Adipose tissue (tissue), 3 donors: ENCODE data around the gene MFSD1. TPM values are rescaled to one million over a fixed set of nuclear protein-coding genes. Genes with fewer than 3 reads are reported as not detected.

Source experiments
- H3K27ac ChIP-seq: one replicate; pipeline ENCODE4 v1.5.1; 2013; ENCODE audit warnings: low read depth, low read length
- WGBS, 3 donors: extraction: QIAGEN DNeasy Blood & Tissue Kit; methylation state at CpG; one replicate each; pipeline ENCODE4 v1.1.7; 2013; 5-methylcytosine and 5-hydroxymethylcytosine counted together
- polyA plus RNA-seq, 3 donors: library from polyadenylated mRNA; stranded (reverse); fragments of 200-250 nt; gene quantifications; one replicate each; pipeline ENCODE4 v1.2.3, GENCODE V29; 2013
- donor health status: healthy with polysubstance abuse.
- donor health status: Bipolar disorder and iron deficiency.
- donor health status: healthy.

Gene MFSD1, protein sequence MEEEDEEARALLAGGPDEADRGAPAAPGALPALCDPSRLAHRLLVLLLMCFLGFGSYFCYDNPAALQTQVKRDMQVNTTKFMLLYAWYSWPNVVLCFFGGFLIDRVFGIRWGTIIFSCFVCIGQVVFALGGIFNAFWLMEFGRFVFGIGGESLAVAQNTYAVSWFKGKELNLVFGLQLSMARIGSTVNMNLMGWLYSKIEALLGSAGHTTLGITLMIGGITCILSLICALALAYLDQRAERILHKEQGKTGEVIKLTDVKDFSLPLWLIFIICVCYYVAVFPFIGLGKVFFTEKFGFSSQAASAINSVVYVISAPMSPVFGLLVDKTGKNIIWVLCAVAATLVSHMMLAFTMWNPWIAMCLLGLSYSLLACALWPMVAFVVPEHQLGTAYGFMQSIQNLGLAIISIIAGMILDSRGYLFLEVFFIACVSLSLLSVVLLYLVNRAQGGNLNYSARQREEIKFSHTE
- 10 to 100 TPM; 23.6 to 54.8 (median 35.5) TPM for polyA plus RNA-seq

DNA sequence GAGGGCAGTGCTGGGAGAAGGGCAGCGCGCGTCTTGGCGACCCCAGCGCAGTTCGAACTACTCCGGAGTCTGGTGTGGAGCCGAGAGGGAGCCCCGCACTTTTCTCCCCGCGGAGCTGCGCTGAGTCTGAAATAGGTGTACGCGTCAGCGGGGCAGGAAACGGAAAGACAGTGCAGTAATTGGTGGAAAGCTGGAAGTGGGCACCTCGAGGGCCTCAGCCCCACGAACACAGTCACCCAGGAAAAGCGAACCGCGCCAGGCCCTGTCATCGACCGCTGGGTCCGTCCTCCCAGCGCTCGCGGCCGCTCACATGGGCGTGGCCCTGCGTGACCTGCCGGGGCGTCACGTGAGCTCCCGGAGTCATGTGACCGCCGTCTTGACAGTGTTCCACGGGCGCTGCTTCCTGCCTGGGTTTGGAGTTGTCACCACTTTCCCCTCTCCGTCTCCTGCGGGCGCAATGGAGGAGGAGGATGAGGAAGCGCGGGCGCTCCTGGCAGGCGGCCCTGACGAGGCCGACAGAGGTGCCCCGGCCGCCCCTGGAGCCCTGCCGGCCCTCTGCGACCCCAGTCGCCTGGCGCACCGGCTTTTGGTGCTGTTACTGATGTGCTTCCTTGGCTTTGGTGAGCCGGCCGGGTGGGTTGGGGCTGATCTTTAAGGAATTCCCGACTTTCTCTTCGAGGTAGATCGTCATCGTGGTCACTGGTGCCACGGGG is at the start of gene MFSD1:
TSS of gene MFSD1 (plus strand) at position 359 of the 713 bp plus-strand sequence. CDS start at position 458, 99 bp downstream.
- 0% methylated on average over 59 to 61 of the region's 61 CpGs for WGBS, 3 donors
- H3K27ac ChIP-seq, result peak within 1 kb of the TSS; percentile 60

- 87 to 95% (median 93%) methylated on average over 5 of the region's 5 CpGs for WGBS, 3 donors
- no peak overlapping the region for H3K27ac ChIP-seq
These were observed 48.0 kb upstream of the MFSD1 start for GRCh38 chr3:158753854-158754253.

- 66 to 74% (median 73%) methylated on average over 2 of the region's 2 CpGs for WGBS, 3 donors
- H3K27ac ChIP-seq, result no peak overlapping the region
These were observed 46.4 kb upstream of the MFSD1 start for GRCh38 chr3:158755421-158755820.

DNA sequence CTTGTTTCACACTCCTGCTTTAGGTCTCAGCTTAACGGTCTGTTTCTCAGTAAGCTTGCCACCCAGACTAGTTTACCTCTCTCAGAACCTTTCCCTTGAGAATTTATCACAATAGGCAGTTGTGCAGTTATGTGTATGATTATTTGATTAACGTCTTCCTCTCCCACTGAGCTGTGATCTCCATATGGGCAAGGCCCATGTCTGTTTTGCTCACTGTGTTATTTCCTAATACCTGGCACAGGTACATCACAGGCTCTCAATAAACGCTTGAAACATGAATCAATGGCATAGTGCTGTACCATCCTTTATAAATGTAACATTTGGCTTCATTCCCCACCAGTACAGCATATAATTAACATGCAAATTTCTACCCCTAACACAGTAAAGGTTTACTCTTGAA is 40.5 kb upstream of the MFSD1 start:
- WGBS, 3 donors, result 63 to 76% (median 72%) methylated on average over 3 of the region's 3 CpGs
- no peak overlapping the region for H3K27ac ChIP-seq

GRCh38 chr3:158762701-158763100 is 39.2 kb upstream of the MFSD1 start:
- 36 to 75% (median 42%) methylated on average over 4 of the region's 4 CpGs for WGBS, 3 donors
- peak overlapping the region; percentile 34 for H3K27ac ChIP-seq

DNA sequence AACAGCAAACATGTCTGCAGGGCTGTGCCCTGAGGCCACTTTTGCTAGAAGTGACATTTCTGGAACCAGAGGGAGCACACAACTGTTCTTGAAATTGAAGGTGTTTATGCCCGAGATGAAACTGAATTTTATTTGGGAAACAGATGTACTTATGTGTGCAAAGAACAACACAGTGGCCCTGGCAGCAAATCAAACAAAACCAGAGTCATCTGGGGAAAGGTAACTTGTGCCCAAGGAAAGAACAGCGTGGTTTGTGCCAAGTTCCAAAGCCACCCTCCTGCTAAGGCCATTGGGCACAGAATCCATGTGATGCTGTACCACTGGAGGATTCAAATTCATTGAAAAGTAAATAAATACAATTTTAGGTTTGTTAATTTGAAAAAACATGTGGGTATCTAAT is 38.4 kb upstream of the MFSD1 start:
- no peak overlapping the region for H3K27ac ChIP-seq
- 52 to 69% (median 65%) methylated on average over 2 of the region's 2 CpGs for WGBS, 3 donors

- 78 to 84% (median 83%) methylated on average over 3 of the region's 3 CpGs for WGBS, 3 donors
- no peak overlapping the region for H3K27ac ChIP-seq
These were observed 36.2 kb upstream of the MFSD1 start for GRCh38 chr3:158765518-158766205.

DNA sequence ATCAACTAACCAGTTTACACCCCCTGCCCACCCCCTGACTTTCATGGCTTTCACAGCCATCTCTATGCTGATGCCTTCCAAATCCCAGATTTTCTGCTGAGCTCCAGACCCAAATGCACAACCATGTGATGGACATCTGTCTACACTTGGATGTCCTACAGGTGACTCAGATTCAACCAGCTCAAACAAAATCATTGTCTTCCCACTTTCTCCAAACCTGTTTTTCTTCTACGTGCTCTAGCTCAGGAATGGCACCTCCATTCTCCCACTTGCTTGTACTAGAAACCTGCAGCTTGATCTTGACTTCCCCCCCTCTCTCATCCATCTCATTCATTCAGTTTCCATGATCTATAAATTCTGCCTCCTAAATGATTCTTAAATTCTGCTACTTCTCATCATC is 35.5 kb upstream of the MFSD1 start:
- no peak overlapping the region for H3K27ac ChIP-seq
- WGBS, 3 donors, result 96 to 100% (median 100%) methylated on average over 1 of the region's 1 CpG

DNA sequence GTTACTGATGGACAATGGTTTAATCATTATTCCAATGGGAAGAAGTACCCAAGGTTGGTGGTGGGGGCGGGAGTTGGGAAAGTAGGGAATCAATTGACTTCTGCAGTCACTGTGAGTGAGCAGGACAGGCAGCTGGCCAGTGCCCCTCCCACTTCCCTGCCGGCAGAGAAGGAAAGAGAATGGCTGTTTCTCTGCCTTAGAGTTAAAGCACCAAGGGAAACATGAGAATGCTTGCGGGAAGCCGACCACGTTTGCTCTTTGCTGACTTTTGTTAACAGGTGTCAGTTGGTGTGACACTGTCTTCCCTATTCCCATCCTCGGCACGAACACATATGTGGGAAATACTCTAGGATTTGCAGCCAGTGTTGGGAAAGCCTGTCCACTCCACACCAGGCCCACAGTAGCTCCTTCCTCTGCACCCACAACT is 33.5 kb upstream of the MFSD1 start:
- WGBS, 3 donors, result 16 to 31% (median 20%) methylated on average over 7 of the region's 7 CpGs
- no peak overlapping the region for H3K27ac ChIP-seq

- 45 to 69% (median 49%) methylated on average over 8 of the region's 8 CpGs for WGBS, 3 donors
- H3K27ac ChIP-seq, result no peak overlapping the region
These were observed 32.8 kb upstream of the MFSD1 start for GRCh38 chr3:158768881-158769543.

- no peak overlapping the region for H3K27ac ChIP-seq
- 29 to 46% (median 42%) methylated on average over 4 of the region's 4 CpGs for WGBS, 3 donors
These were observed 32.3 kb upstream of the MFSD1 start for GRCh38 chr3:158769549-158769948.

GRCh38 chr3:158769952-158770740 is 31.7 kb upstream of the MFSD1 start:
- 82 to 84% (median 84%) methylated on average over 10 of the region's 10 CpGs for WGBS, 3 donors
- H3K27ac ChIP-seq, result peak overlapping the region; percentile 58

GRCh38 chr3:158770741-158771350 is 31.0 kb upstream of the MFSD1 start:
- peak overlapping the region; percentile 1 for H3K27ac ChIP-seq
- 86 to 90% (median 86%) methylated on average over 4 of the region's 4 CpGs for WGBS, 3 donors

- no peak overlapping the region for H3K27ac ChIP-seq
- WGBS, 3 donors, result 85 to 95% (median 89%) methylated on average over 1 of the region's 1 CpG
These were observed 30.3 kb upstream of the MFSD1 start for GRCh38 chr3:158771577-158771976.

DNA sequence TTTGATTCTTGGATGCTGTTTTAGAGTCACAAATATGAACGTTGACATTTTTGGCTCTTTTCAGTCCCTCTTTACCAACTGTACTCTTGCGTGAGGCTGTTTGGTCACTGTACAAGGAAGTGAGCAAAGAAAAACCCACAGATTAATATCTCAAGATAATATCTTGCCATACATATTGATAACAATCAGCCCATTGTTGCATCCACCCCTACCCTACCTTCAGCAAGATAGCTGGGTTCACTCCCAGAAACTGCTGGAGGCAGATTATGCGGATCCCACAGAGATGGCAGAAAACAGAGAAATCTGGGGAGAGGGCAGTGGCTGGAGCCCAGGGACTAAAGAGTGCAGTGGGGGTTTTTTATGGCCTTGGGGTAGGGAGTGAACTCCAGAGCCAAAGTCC is 29.9 kb upstream of the MFSD1 start:
- WGBS, 3 donors, result 48 to 67% (median 61%) methylated on average over 3 of the region's 3 CpGs
- H3K27ac ChIP-seq, result no peak overlapping the region

- no peak overlapping the region for H3K27ac ChIP-seq
These were observed 28.7 kb upstream of the MFSD1 start for GRCh38 chr3:158773166-158773565.
